Left lung (tissue), 10 donors: Measurements from ENCODE around the gene NAA16. TPM values are rescaled to one million over a fixed set of nuclear protein-coding genes. Genes with fewer than 3 reads are reported as not detected.
A peak's percentile ranks its signal among the peaks of the same experiment; 100 is the strongest.

Experiments
- ATAC-seq: fragments of 200-7000 bp; cut with Tn5 transposase; one replicate; pipeline ENCODE4 v1.9.1; 2020; ENCODE audit warnings: moderate library complexity
- DNase-seq, 4 donors: peaks; one replicate each; pipeline ENCODE4 v3.0.0-alpha.2; 2013 to 2020
- H3K27ac ChIP-seq, 2 donors: fragments of 200-600 bp; sonication (generic) in 1 of 2; one replicate each; pipeline versions ENCODE4 v1.5.0 to v1.8.0; 2020 to 2021
- H3K27me3 ChIP-seq, 2 donors: fragments of 200-600 bp; sonication (generic) in 1 of 2; one replicate each; pipeline versions ENCODE4 v1.5.0 to v1.8.0; 2020 to 2021
- H3K36me3 ChIP-seq, 2 donors: fragments of 200-600 bp; sonication (generic) in 1 of 2; one replicate each; pipeline versions ENCODE4 v1.5.0 to v1.8.0; 2020 to 2021
- H3K4me1 ChIP-seq, 2 donors: fragments of 200-600 bp; one replicate each; pipeline ENCODE4 v1.8.0; 2021
- H3K4me3 ChIP-seq, 2 donors: fragments of 200-600 bp; sonication (generic) in 1 of 2; one replicate each; pipeline versions ENCODE4 v1.5.0 to v1.8.0; 2020 to 2021; ENCODE audit warnings: mild to moderate bottlenecking in 1 of 2
- H3K9me3 ChIP-seq, 2 donors: fragments of 200-600 bp; sonication (generic) in 1 of 2; one replicate each; pipeline versions ENCODE4 v1.5.0 to v1.8.0; 2020 to 2021
- intact Hi-C, 2 donors: fragments of 100-400 bp; cut with DNase I; formaldehyde crosslinking; loops; one replicate each; pipeline versions ENCODE4 v1.11.2 to v1.14.2; 2022
- polyA plus RNA-seq, 6 donors: library from polyadenylated mRNA; unstranded; fragments of 120-200 nt; gene quantifications; one replicate each; pipeline ENCODE4 v1.2.1, GENCODE V29; 2013; ENCODE audit not compliant: insufficient read length in 6 of 6
- total RNA-seq, 2 donors: library from RNA; stranded (reverse); fragmentation: NEBNext Ultra II Directional; extraction: Animal tissue kit (Norgen Biotek cat#: 25700); gene quantifications; one replicate each; pipeline ENCODE4 v1.2.1, GENCODE V29; 2021
- TF ChIP-seq, protein P1 (sequence below), 2 donors: fragments of 200-600 bp; sonication (generic) in 1 of 2; IDR thresholded peaks; one replicate each; pipeline versions ENCODE4 v1.5.0 to v1.8.0; 2021; ENCODE audit warnings: antibody characterized with exemption in 2 of 2
- donor health status: DM: no; HTN: yes; CAD: no.
- donor health status: DM: no; HTN: no; CAD: no.

The NAA16 gene
- total and polyA plus RNA-seq, 8 donors = 17.2 to 69.4 (median 55.6) TPM

DNA sequence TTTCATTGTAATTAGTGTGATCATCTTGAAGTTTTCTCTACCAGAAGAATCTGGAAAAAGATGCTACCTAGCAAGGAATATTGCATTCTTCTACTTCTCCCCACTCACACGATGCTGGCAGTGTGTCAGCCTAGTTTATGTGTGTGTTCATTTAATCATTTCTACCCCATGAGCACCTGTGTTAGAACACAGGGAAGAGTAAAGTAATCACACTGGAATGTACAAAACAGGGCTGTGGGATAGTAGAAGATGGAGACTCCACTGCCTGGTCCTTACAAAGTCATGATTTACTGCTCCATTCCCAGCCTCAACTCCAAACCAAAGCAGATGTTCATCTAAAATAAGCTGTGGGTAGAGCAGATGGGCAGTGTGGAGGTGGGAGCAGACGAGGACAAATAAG, 98.5 kb downstream of the NAA16 start:
- DNase-seq (no peak), ATAC-seq (no peak)
- H3K4me1 ChIP-seq = no peaks in the 10 kb centered on the region
- no peaks in the 10 kb centered on the region for H3K27me3 ChIP-seq
- TF ChIP-seq, protein P1, sequence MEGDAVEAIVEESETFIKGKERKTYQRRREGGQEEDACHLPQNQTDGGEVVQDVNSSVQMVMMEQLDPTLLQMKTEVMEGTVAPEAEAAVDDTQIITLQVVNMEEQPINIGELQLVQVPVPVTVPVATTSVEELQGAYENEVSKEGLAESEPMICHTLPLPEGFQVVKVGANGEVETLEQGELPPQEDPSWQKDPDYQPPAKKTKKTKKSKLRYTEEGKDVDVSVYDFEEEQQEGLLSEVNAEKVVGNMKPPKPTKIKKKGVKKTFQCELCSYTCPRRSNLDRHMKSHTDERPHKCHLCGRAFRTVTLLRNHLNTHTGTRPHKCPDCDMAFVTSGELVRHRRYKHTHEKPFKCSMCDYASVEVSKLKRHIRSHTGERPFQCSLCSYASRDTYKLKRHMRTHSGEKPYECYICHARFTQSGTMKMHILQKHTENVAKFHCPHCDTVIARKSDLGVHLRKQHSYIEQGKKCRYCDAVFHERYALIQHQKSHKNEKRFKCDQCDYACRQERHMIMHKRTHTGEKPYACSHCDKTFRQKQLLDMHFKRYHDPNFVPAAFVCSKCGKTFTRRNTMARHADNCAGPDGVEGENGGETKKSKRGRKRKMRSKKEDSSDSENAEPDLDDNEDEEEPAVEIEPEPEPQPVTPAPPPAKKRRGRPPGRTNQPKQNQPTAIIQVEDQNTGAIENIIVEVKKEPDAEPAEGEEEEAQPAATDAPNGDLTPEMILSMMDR (IDR thresholded peaks at IDR 0.05) = no peak
- H3K36me3 ChIP-seq = no peaks in the 10 kb centered on the region
- intact Hi-C loops = loop anchor here in 1 of 2 donors (10.0 kb wide), 1 partner anchor 245 kb away; no protein-coding TSS in a partner anchor
- H3K4me3 ChIP-seq = no peak overlapping the region
- no peaks in the 10 kb centered on the region for H3K9me3 ChIP-seq
- no peak overlapping the region for H3K27ac ChIP-seq

DNA sequence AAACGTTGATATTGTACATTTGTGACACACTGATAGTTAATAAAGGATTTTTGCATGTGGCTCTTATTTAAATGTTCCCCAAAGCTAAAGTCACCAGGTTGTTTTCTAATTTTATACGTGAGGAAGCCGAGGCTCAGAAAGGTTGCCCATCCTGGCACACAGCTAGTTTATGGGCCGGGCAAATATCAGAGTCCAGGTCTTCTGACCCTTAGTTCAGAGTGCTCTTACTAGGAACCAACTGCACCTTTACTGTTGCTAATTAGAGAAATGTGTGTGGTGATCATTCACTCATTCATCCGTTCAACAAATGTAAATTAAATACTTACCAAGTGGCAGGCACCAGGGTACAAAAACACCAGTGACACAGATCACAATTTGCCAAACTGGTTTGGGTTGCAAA, 100.0 kb downstream of the NAA16 start:
- Histone ChIP-seq H3K4me1 (no peaks in the 10 kb centered on the region), H3K36me3 (no peaks in the 10 kb centered on the region), H3K27me3 (no peaks in the 10 kb centered on the region), H3K4me3 (no peak overlapping the region), H3K27ac (no peak overlapping the region), H3K9me3 (no peaks in the 10 kb centered on the region)
- DNase-seq = no peak
- intact Hi-C loops = loop anchor here in 1 of 2 donors (10.0 kb wide), 1 partner anchor 244 kb away; no protein-coding TSS in a partner anchor
- no peak for ATAC-seq
- TF ChIP-seq, protein P1 (IDR thresholded peaks at IDR 0.05) = no peak

DNA sequence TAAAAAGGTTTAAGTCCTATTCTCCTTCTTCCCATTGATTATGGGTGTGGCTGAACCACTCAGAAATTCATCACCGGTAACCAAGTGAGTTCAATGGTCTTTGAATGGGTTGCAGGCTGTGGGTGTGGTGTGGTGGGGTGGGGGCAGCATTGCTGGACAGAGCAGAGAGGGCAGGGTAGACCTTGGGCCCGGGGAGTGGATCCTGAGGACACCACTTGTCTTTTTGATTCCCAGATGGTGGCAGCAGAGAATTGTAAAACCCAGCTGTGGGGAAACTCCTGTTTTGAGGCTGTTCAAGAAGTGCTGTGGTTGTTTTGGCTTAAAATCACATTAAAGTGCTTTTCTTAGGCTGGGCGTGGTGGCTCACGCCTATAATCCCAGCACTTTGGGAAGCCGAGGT, 100.5 kb downstream of the NAA16 start:
- intact Hi-C loops = loop anchor here in 1 of 2 donors (10.0 kb wide), 1 partner anchor 243 kb away; no protein-coding TSS in a partner anchor
- Histone ChIP-seq H3K36me3 (no peaks in the 10 kb centered on the region), H3K9me3 (no peaks in the 10 kb centered on the region), H3K27ac (no peak overlapping the region), H3K4me3 (no peak overlapping the region), H3K27me3 (no peaks in the 10 kb centered on the region), H3K4me1 (no peaks in the 10 kb centered on the region)
- ATAC-seq = peak; percentile 86
- DNase-seq = peak in 2 of 4 donors; percentile 54 to 72
- TF ChIP-seq, protein P1 (IDR thresholded peaks at IDR 0.05) = peak in 1 of 2 donors; percentile 26

DNA sequence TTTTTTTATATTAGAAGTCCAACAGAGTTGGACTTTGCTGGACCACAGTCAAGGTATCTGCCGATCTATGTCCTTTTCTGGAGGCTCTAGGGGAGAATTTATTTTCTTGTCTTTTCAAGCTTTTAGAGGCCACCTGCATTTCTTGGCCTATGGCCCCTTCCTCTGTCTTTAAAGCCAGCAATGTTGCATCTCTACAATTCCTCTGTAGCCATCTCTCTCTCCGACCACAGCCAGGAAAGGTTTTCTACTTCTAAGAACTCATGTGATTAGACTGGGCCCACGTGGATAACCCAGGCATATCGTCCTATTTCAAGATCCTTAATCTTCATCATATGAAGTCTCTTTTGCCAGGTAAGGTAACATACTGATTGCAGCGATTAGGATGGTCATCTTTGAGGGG, 102.8 kb downstream of the NAA16 start:
- ATAC-seq (no peak), DNase-seq (no peak)
- H3K4me3 ChIP-seq = no peak overlapping the region
- intact Hi-C loops = loop anchor here in 1 of 2 donors (10.0 kb wide), 1 partner anchor 241 kb away; no protein-coding TSS in a partner anchor
- TF ChIP-seq, protein P1 (IDR thresholded peaks at IDR 0.05) = no peak
- H3K27me3 ChIP-seq = no peaks in the 10 kb centered on the region
- H3K36me3 ChIP-seq = no peaks in the 10 kb centered on the region
- H3K27ac ChIP-seq = no peak overlapping the region
- H3K9me3 ChIP-seq = no peaks in the 10 kb centered on the region
- H3K4me1 ChIP-seq = no peaks in the 10 kb centered on the region

DNA sequence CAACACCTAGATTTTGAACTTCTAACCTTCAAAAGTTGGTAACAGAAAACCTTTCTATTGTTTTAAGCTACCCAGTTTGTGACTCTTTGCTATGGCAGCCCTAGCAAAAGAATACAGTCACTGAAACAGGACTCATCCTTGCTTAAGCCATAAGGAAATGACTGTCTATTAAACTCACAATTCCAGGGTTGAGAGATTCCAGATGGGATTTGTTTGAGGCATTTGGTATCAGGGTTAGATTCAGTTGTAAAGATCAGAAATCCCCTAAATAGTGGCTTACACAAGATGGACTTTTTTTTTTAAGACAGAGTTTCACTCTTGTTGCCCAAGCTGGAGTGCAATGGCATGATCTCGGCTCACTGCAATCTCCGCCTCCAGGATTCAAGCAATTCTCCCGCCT, 105.2 kb downstream of the NAA16 start:
- Histone ChIP-seq H3K4me1 (no peaks in the 10 kb centered on the region), H3K27me3 (no peaks in the 10 kb centered on the region), H3K36me3 (no peaks in the 10 kb centered on the region), H3K9me3 (no peaks in the 10 kb centered on the region), H3K4me3 (no peak overlapping the region), H3K27ac (no peak overlapping the region)
- TF ChIP-seq, protein P1 (IDR thresholded peaks at IDR 0.05) = no peak
- ATAC-seq (no peak), DNase-seq (no peak)
- intact Hi-C loops = loop anchor here in 1 of 2 donors (10.0 kb wide), 1 partner anchor 239 kb away; no protein-coding TSS in a partner anchor
